Effector CD4-positive, alpha-beta T cell (primary cell): ENCODE results near the gene VPS37B.

Experiments used
- DNase-seq: peaks from one replicate; pipeline ENCODE4 v3.0.0-alpha.2; 2020

VPS37B gene

DNA sequence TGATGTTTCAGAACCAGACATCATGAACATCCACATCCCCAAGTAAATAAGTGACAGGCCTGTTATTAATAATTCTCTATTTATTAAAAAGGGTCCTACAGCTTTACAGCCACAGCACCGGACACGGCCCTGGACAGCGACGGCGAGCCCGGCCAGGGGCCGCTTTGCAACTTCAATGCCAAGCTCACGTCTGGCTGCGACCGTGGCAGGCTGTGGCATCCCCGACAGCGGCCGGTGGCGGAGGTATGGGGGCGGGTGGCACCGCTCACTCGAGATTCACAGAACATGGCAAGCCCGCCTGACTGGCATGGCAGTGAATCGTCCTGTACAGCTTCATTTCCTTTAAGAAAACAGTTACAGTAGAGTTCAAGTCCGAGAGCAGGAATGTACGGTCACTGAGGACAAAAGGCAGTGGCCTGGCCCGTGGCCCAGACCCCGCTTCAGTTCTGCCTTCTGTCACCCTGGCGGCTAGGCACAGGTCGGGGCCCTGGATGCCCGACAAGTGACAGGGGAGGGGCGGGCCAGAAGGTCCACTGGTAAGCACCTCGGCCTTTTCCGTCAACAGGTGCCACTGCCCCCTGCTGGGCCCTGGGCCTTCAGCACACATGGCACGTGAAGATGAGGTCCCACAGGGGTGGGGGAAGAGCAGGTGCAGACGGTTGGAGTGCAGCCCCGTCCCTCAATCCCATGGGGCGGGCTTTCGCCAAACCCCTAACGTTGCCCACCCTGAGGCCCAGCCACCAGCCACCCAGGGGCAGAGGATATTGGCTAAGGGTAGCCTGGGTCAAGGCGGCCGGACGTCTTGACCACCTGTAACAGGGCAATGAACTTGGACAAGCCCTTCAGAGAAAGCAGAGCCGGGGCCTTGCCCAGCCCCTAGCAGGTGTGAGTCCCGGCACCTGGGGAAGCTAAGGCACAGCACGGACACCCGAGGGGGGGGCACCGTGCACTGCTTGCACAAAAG is 30.4 kb downstream of the VPS37B start:
- DNase-seq: no peak

DNA sequence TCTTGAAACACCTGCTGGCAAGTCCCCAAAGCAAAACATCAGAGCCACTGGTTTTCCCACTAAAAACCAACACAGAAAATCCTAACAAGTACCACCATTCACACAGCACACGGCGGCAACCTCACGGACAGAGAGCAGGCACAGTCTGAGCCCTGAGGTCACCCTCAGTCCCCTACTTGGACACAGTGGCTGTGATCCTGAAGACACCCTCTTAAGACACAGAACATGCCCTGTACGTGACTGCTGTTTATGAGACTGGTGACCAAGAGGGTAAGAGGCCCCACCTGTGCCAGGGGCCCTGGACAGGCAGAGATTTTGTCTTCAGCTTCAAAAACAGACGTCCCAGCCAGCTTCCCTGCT is 31.1 kb downstream of the VPS37B start:
- DNase-seq: no peak

DNA sequence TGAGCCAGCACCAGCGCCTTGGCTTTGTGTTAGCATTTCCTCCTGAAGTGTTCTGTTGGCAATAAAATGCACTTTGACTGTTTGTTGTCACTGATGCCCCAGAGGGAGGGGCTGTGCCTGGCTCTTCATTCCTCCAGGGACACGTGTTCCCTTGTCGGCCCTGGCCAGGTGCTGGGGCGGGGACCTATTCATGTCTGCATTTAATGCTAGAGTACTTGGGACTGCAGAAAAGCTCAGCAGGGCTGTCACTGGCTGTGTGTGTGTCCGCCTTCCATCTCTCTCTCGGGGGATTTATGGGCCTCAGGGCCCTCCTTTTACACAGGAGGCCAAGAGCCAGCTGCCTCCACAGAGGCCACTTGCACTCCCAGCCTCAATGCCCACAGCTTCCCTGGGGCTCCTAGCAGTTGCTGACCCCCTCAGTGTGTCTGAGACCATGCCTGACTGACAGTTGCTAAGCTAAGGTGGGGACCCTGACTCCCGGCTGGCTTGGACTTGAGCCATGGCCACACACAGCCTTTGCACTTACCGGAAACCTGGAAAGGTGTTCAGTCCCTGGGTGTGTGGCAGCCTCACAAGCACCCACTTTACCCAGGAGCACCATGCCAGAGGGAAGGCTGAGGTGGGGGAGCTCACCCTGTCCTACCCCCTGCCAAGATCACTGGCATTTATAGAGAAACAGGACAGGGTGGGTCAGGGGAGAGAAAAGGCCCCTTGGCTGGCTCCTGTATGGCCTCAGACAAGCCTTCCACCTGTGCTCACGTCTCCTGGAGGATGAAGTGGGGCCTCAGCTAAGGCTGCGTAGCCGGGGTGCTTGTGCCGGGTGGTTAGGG is 32.8 kb downstream of the VPS37B start:
- no peak for DNase-seq

DNA sequence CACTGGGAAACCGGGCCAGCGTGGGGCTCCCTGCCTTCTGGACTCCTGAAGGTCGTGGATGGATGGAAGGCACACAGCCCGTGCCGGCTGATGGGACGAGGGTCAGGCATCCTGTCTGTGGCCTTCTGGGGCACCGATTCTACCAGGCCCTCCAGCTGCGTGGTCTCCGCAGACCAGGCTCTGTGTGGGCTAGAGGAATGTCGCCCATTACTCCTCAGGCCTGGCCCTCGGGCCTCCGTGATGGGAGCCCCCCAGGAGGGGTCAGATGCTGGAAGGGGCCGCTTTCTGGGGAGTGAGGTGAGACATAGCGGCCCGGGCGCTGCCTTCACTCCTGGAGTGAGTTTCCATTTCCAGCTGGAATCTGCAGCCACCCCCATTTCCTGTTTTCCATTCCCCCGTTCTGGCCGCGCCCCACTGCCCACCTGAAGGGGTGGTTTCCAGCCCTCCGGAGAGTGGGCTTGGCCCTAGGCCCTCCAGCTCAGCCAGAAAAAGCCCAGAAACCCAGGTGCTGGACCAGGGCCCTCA is 33.8 kb downstream of the VPS37B start:
- DNase-seq: no peak

DNA sequence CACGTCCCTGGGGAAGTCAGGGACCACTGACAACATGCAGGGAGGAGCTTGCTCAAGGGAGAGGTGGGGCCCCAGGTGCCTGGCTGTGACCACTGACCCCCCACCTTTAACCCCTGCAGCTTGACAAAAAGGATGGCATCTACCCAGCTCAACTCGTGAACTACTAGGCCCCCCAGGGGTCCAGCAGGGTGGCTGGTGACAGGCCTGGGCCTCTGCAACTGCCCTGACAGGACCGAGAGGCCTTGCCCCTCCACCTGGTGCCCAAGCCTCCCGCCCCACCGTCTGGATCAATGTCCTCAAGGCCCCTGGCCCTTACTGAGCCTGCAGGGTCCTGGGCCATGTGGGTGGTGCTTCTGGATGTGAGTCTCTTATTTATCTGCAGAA is 34.3 kb downstream of the VPS37B start:
- no peak for DNase-seq

DNA sequence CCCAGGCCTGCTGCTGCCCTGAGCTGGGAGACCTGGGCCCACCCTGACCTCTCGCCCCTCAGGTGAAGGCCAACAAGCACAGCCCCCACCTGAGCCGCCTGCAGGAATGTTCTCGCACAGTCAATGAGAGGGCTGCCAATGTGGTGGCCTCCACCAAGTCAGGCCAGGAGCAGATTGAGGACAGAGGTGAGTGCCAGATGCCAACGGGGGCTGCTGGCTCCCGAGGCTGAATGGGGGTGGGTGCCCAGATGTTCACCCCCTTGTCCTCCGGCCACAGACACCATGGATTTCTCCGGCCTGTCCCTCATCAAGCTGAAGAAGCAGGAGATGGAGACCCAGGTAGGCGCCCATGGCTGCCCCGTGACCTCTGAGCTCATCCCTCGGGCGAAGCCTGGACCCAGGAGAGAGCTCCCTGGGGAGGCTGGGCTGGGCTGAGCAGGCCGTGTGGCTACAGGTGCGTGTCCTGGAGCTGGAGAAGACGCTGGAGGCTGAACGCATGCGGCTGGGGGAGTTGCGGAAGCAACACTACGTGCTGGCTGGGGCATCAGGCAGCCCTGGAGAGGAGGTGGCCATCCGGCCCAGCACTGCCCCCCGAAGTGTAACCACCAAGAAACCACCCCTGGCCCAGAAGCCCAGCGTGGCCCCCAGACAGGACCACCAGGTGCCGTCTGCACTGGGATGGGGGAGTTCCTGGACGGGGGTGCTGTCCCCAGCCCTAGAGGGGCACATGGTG is 34.9 kb downstream of the VPS37B start:
- DNase-seq: no peak

DNA sequence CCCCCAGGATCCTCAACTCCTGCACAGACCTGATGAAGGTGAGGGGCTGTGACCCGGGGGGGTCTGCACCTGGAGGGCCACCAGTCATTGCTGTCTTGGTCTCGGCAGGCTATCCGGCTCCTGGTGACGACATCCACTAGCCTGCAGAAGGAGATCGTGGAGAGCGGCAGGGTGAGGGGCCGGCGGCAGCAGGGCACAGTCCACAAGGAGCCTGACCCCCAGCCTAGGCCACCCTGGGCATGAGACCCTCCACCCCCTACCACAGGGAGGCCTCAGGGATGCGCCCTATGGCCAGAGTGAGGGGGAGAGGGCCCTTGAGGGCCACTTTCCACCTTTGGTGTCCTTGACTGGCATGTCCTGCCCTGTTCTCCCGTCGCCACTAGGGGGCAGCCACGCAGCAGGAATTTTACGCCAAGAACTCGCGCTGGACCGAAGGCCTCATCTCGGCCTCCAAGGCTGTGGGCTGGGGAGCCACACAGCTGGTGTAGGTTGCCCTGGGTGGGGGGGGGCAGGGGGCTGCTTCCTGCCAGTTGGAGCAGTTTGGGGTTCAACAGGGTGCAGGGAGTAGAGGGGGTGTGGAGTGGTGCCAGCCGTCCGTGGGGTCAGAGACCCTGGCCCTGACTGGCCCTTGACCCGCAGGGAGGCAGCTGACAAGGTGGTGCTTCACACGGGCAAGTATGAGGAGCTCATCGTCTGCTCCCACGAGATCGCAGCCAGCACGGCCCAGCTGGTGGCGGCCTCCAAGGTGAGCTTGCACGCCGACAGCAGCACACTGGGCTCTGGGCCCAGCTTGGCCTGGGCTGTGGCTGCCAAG is 35.7 kb downstream of the VPS37B start:
- DNase-seq: peak; percentile 79

DNA sequence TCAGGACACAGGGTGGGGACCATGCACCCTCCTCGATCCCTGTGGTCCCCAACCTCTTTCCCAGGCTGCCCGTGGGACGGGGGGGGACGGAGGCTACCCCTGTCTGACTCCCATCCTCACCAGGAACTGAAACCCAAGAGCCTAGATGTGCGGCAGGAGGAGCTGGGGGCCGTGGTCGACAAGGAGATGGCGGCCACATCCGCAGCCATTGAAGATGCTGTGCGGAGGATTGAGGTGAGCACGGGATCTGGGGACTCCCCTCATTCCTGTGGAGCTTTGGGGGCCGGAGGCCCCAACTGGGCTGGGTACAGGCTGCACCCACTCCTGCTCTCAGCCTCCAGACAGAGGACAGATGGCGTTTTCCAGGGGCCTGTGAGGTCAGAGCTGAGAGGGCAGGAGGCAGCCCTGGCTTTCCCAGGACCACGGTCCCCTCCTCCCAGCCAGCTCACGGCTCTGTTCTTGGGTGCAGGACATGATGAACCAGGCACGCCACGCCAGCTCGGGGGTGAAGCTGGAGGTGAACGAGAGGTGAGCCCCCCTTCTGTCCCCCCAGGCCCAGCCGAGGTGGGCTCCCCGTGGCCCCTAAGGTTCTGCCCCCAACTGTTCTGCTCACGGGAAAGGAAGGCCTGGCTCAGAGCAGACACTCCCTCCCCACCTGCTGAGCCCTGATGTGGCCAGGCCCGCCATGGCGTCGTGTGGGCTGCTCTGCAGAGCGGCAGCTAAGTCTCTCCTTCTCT is 36.5 kb downstream of the VPS37B start:
- no peak for DNase-seq

DNA sequence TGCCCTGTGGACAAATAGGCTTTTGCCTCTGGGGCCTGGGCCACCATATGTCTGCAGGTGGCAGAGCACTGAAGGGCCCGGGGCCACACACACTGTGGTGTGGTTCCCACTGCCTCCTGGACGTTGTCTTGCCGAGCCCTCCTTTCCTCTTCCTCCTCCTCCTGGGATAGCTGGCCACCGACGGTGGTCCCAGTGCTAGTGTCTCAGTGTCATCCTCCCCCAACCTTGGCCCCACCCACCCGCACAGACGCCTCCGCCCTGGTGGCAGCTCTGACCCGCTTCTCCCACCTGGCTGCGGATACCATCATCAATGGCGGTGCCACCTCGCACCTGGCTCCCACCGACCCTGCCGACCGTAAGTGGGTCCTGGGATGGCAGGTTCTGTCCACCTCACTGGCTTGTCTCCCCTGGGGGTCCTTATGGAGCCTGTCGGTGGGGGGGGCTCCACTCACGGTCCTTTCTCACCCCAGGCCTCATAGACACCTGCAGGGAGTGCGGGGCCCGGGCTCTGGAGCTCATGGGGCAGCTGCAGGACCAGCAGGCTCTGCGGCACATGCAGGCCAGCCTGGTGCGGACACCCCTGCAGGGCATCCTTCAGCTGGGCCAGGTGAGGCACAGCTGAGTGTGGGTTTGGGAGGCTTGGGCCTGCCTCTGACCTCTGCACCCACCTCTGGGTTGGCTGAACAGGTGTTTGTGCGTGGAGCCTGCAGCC is 37.2 kb downstream of the VPS37B start:
- no peak for DNase-seq

DNA sequence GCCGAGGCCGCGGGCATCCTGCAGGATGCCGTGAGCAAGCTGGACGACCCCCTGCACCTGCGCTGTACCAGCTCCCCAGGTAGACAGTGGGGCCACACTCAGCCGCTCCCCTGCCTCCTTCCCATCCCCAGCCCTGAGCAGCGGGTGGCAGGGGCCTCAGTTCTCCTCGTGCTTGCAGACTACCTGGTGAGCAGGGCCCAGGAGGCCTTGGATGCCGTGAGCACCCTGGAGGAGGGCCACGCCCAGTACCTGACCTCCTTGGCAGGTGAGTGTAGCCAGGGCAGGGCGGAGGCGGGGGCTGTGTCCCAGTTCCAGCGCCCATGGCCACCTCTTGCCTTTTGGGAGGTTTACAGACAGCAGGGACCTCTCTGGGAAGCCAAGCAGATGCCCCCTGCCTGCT is 37.8 kb downstream of the VPS37B start:
- DNase-seq: no peak

DNA sequence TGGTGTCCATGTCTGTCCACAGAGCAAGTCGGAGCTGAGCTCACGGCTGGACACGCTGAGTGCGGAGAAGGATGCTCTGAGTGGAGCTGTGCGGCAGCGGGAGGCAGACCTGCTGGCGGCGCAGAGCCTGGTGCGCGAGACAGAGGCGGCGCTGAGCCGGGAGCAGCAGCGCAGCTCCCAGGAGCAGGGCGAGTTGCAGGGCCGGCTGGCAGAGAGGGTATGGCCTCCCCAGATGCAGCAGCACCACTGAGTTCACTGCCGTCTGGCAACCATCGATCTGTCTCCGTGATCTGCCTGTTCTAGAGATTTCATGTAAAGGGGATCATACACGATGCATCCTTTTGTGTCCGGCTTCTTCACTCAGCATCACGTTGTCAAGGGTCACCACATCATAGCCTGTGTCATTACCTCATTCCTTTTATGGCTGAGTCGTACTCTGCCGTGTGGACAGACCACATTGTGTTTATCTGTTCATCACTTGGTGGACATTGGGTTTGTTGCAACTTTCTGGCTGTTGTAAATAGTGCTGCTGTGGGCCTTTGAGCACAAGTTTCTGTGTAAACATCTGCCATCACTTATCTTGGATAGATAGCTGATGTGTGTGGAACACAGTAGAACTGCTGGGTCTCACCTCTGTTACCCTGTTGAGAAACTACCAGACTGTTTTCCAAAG is 38.8 kb downstream of the VPS37B start:
- no peak for DNase-seq

DNA sequence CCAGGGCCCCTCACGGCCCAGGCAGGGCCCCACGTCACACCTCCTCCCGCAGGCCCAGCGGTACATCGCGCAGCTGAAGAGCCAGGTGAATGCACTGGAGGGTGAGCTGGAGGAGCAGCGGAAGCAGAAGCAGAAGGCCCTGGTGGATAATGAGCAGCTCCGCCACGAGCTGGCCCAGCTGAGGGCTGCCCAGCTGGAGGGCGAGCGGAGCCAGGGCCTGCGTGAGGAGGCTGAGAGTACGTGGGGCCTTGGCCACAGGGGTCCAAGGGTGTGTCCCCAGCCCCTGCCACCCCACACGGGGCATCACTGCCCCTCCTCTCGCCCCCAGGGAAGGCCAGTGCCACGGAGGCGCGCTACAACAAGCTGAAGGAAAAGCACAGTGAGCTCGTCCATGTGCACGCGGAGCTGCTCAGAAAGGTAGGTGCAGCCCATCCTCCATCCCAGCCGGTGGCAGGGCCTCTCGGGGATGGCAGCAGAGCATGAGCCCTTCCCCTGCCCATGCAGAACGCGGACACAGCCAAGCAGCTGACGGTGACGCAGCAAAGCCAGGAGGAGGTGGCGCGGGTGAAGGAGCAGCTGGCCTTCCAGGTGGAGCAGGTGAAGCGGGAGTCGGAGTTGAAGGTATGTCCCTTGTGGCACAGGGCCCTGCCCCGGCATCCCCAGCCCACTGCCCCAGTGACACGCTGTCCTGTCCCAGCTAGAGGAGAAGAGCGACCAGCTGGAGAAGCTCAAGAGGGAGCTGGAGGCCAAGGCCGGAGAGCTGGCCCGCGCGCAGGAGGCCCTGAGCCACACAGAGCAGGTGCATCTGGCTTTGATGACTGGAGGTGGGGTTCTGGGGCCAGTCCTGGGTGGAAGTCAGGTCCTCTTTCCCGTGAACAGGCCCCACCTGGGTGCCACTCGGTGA is 39.7 kb downstream of the VPS37B start:
- DNase-seq: no peak

DNA sequence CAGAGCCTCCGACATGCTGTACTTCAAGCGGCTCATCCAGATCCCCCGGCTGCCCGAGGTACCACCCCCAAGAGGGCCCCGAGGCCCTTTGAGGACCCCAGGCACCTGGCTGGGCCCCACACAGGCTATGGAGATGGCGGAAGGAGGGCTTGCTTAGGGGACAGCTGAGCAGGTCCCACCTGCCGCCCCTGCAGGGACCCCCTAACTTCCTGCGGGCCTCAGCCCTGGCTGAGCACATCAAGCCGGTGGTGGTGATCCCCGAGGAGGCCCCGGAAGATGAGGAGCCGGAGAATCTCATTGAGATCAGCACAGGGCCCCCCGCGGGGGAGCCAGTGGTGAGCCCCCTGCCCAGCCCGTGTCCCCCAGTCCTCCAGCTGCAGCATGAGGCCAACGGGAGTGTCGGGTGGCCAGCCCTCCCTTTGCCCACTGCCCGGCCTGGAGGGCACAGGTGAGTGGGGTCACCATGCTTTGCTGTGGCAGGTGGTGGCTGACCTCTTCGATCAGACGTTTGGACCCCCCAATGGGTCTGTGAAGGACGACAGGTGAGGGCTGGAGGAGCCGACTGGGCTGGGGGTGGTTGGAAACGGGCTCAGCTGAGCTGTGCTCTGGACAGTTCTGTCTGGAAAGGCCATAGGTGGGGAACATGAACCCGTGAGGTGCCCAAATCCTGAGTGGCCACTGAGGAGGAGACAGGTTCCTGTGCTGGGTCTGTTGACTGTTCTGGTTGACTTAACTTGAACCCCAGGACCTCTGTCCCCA is 40.7 kb downstream of the VPS37B start:
- no peak for DNase-seq

DNA sequence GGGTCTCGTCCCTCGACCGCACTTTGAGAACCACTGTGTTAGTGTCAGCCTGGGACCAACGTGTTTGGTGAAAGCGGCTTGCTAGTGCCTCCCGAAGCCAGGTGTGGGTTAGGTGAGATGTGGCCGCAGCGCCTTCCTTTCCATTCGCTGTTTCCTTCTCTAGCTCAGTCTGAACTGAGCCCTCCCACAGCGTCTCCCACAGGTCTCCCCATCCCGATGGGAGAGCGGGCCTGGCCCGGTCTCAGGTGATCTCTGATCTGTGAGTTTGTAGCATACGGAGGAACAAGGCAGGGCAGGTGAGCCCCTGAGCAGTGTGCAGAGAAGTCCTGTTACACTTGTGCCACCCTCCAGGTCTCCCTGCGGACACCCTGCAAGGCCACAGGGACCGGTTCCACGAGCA is 41.4 kb downstream of the VPS37B start:
- DNase-seq: no peak

DNA sequence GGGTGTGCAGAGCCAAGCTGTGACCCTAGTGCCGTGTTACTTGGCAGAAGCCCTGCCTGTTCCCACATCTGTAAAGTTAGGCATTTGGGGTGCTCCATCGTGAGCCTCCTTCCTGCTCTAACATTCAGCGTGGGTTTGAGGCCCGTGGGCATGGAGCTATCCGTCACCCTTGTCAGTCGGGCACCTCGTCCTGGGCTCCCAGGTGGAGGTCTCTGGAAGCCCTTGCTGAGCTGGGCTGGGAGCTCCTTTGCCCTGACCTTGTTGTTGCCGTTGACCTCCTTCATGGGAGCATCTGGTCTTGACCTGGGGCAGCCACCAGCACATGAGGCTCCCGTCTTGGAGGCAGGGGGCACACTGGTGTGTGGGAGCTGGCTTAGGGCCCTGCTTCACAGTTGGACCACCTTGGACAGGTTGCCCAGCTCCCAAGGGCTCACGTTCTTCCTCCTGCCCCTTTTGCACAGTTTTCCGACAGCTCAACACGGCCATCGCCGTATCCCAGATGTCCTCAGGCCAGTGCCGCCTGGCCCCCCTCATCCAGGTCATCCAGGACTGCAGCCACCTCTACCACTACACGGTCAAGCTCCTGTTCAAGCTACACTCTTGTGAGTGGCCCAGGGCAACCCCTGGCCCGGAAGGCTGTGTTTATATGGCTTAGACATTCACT is 42.2 kb downstream of the VPS37B start:
- no peak for DNase-seq

DNA sequence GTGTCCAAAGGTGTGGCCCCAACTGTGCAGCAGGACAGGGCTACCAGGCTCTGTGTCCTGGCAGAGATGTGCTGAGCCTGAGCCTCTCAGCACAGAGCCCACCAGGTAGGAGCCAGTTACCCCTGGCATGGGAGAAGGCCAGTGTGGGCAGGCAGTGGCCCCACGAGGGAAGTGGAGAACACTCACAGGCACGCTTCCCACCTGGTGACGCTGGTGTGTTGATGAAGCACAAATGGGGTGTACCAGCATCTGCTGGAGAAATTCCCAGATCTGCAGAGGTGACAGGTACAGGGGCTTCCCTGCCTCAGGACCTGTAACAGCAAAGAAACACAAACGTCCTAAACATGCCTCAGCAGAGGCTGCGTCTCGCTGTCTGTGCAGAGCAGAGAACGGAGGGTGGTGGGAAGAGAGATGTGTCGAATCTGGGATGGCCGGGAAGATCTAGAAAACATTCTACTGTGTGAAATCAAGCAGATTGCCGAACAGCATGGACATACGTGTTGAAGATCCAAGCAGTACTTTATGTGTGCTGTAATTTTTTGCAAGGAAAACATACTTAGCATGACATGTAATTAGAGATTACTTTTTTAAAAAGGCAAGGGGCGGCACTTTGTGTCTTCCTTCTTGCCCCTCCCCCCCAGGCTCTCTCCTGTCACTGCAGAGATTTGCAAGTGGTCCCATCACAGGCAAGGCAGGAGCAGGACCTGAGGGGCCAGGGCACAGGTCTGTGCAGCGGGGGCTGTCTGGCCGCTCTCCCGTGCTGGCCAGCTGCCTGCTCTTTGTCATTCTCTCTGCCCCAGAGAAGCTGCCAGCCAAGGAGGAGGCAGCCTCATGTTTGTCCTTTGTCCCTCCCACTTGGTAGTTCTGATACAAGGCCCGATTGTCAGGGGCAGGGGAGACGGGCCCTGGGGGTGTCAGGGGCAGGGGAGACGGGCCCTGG is 43.3 kb downstream of the VPS37B start:
- no peak for DNase-seq
